K562 (cell line): Measurements from ENCODE around the gene MED15. TPM values are rescaled to one million over a fixed set of nuclear protein-coding genes. Genes with fewer than 3 reads are reported as not detected.

Experiments
- ASH1L ChIP-seq: fragments of 450-650 bp; IDR thresholded peaks from 2 replicates; pipeline ENCODE4 v1.6.1; 2018; ENCODE audit warnings: borderline replicate concordance, mild to moderate bottlenecking, low read depth; ENCODE audit not compliant: partially characterized antibody
- CBX5 ChIP-seq: IDR thresholded peaks from 2 replicates; pipeline ENCODE4 v1.6.1; 2014; ENCODE audit warnings: low read depth, borderline replicate concordance
- EWSR1 ChIP-seq: fragments of 450-650 bp; IDR thresholded peaks from 2 replicates; pipeline ENCODE4 v1.6.1; 2018; ENCODE audit warnings: borderline replicate concordance, mild to moderate bottlenecking, low read depth, moderate library complexity; ENCODE audit not compliant: partially characterized antibody
- GTF2E2 ChIP-seq: fragments of 200-800 bp; sonication (Bioruptor generic); IDR thresholded peaks from 2 replicates; pipeline ENCODE4 v1.6.1; 2016; ENCODE audit warnings: missing genetic modification characterization, missing compliant biosample characterization
- HDAC6 ChIP-seq: IDR thresholded peaks from 2 replicates; pipeline ENCODE4 v1.6.1; 2012; ENCODE audit warnings: low read depth, mild to moderate bottlenecking, control low read depth, inconsistent platforms, low read length, moderate library complexity
- HMGN3 ChIP-seq: IDR thresholded peaks from 2 replicates; pipeline ENCODE4 v1.6.1; 2011; ENCODE audit warnings: borderline replicate concordance, low read depth, mild to moderate bottlenecking, mixed read lengths, low read length; ENCODE audit not compliant: insufficient read length; ENCODE audit errors: extremely low read depth
- LCOR ChIP-seq: sonication (generic); formaldehyde crosslinking; IDR thresholded peaks from 2 replicates; pipeline ENCODE4 v1.8.0; 2022; ENCODE audit warnings: mild to moderate bottlenecking, missing genetic modification reagents
- MCM3 ChIP-seq: fragments of 450-650 bp; IDR thresholded peaks from 2 replicates; pipeline ENCODE4 v1.6.1; 2016
- MCM7 ChIP-seq, 2 experiments: fragments of 450-650 bp; IDR thresholded peaks; 2 replicates each; pipeline ENCODE4 v1.6.1; 2016 to 2018
- SAP30 ChIP-seq: fragments of 200-600 bp; sonication (generic); IDR thresholded peaks from 2 replicates; pipeline ENCODE4 v1.6.1; 2012; ENCODE audit warnings: borderline replicate concordance, low read depth, mild to moderate bottlenecking, moderate library complexity, low read length, control low read depth, inconsistent platforms; ENCODE audit not compliant: insufficient read depth, poor library complexity, severe bottlenecking
- SMAD2 ChIP-seq: fragments of 150-350 bp; IDR thresholded peaks from 2 replicates; pipeline ENCODE4 v1.6.1; 2014; ENCODE audit warnings: low read depth, mild to moderate bottlenecking, low read length
- SPI1 ChIP-seq: IDR thresholded peaks from 2 replicates; pipeline ENCODE4 v1.6.1; 2011; ENCODE audit warnings: low read depth, low read length, control low read depth, borderline replicate concordance
- SRSF9 ChIP-seq: fragments of 200-400 bp; formaldehyde crosslinking; IDR thresholded peaks from 2 replicates; pipeline ENCODE4 v1.6.1; 2017; ENCODE audit warnings: low read depth, low read length, borderline replicate concordance
- TAF1 ChIP-seq: IDR thresholded peaks from 2 replicates; pipeline ENCODE4 v1.6.1; 2011; ENCODE audit warnings: mild to moderate bottlenecking, low read length, moderate library complexity; ENCODE audit not compliant: insufficient read depth, control insufficient read depth, severe bottlenecking; ENCODE audit errors: extremely low read depth
- TFE3 ChIP-seq: fragments of 450-650 bp; formaldehyde crosslinking; IDR thresholded peaks from 2 replicates; pipeline ENCODE4 v1.4.0; 2020; ENCODE audit warnings: mild to moderate bottlenecking, mixed read lengths
- TRIM28 ChIP-seq: fragments of 450-650 bp; IDR thresholded peaks from 2 replicates; pipeline ENCODE4 v1.6.1; 2017
- WHSC1 ChIP-seq: IDR thresholded peaks from one replicate; pipeline ENCODE4 v1.6.1; 2012; ENCODE audit warnings: low read length, control low read depth, inconsistent platforms
- ZNF511 ChIP-seq: sonication (generic); formaldehyde crosslinking; IDR thresholded peaks from 2 replicates; pipeline ENCODE4 v1.8.0; 2022; ENCODE audit warnings: mild to moderate bottlenecking, missing genetic modification reagents
- ZNF77 ChIP-seq: fragments of 250-450 bp; sonication (Bioruptor Pico); IDR thresholded peaks from 2 replicates; pipeline ENCODE4 v1.5.0; 2020
- polyA plus RNA-seq, 8 experiments: library from polyadenylated mRNA; depleted of rRNA in 4 of 8; stranded (reverse) in 5 of 8; unstranded in 3 of 8; fragments of >200 nt; fragmentation: Nextera tagmentation in 2 of 8; fragmentation: Illumina TruSeq in 1 of 8; extraction: Ambion mirVana in 2 of 8; extraction: Trizol in 1 of 8; gene quantifications; 2 replicates each; pipeline versions ENCODE4 v1.2.1 to v1.2.3, GENCODE V29; 2011 to 2014; ENCODE audit warnings: inconsistent platforms in 1 of 8, missing spikeins in 1 of 8
- total RNA-seq, 7 experiments: library from RNA; depleted of rRNA in 6 of 7; stranded (reverse); fragments of >200 nt in 6 of 7; fragmentation: Illumina TruSeq in 2 of 7; extraction: Trizol in 2 of 7; gene quantifications; 2 replicates each; pipeline versions ENCODE4 v1.2.1 to v1.2.3, GENCODE V29; 2011 to 2021; ENCODE audit warnings: low replicate concordance in 1 of 7
- TF ChIP-seq, protein P1 (sequence below), 2 experiments: fragments of 200-800 bp in 1 of 2; sonication (Bioruptor generic) in 1 of 2; sonication (generic) in 1 of 2; formaldehyde crosslinking in 1 of 2; IDR thresholded peaks in 1 of 2; conservative IDR thresholded peaks in 1 of 2; 2 replicates each; pipeline versions ENCODE4 v1.5.0 to v1.6.1; 2016 to 2020; ENCODE audit warnings: missing compliant biosample characterization in 1 of 2, missing genetic modification characterization in 1 of 2, missing genetic modification reagents in 1 of 2
- TF ChIP-seq, protein P2 (sequence below): fragments of 250-450 bp; sonication (Bioruptor Pico); IDR thresholded peaks from 2 replicates; pipeline ENCODE4 v1.4.0; 2020; ENCODE audit warnings: borderline replicate concordance
- TF ChIP-seq, protein P3 (sequence below): fragments of 250-450 bp; sonication (Bioruptor Pico); IDR thresholded peaks from 2 replicates; pipeline ENCODE4 v1.8.0; 2022; ENCODE audit warnings: moderate library complexity, mild to moderate bottlenecking, inconsistent platforms
- TF ChIP-seq, protein P4 (sequence below): fragments of 450-650 bp; IDR thresholded peaks from 2 replicates; pipeline ENCODE4 v1.6.1; 2016; ENCODE audit warnings: low read depth, mild to moderate bottlenecking, moderate library complexity

MED15 gene
- total and polyA plus RNA-seq, 9 of the 15 experiments (the other 6 are each of a cell fraction or from before 2014, with no cell fraction given) = 4.0 to 271 (median 60.1) TPM

DNA sequence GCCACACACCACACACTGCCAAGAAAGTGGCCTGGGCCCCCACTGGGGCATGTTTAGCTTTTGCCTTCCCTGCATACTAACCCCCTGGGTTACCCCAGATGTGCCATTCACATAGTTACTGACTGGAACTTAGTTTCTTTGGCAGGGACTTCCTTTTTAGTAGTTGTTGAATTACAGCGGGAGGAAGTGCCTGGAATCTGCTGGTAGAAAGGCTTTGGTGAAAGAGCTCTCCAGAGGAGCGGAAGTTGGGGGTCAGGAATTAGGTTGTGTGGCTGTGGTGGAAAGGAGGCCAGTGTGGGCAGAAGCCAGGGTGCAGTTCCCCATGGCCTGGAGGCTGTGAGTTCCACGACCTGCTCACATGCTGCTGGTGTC is 69.0 kb downstream of the MED15 start (continued):
- no peak for TF ChIP-seq EWSR1
- TF ChIP-seq LCOR (CRISPR knock-in tag) = no peak
- no peak for TF ChIP-seq WHSC1
- TF ChIP-seq, protein P1, sequence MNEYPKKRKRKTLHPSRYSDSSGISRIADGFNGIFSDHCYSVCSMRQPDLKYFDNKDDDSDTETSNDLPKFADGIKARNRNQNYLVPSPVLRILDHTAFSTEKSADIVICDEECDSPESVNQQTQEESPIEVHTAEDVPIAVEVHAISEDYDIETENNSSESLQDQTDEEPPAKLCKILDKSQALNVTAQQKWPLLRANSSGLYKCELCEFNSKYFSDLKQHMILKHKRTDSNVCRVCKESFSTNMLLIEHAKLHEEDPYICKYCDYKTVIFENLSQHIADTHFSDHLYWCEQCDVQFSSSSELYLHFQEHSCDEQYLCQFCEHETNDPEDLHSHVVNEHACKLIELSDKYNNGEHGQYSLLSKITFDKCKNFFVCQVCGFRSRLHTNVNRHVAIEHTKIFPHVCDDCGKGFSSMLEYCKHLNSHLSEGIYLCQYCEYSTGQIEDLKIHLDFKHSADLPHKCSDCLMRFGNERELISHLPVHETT (CRISPR knock-in tag; conservative IDR thresholded peaks at IDR 0.05 in 1 of 2, IDR thresholded peaks at IDR 0.05 in 1 of 2) = no peak; a peak in 2 of 4 replicates
- no peak for TF ChIP-seq HMGN3
- no peak for TF ChIP-seq ASH1L
- TF ChIP-seq SAP30 = no peak
- TF ChIP-seq, protein P2, sequence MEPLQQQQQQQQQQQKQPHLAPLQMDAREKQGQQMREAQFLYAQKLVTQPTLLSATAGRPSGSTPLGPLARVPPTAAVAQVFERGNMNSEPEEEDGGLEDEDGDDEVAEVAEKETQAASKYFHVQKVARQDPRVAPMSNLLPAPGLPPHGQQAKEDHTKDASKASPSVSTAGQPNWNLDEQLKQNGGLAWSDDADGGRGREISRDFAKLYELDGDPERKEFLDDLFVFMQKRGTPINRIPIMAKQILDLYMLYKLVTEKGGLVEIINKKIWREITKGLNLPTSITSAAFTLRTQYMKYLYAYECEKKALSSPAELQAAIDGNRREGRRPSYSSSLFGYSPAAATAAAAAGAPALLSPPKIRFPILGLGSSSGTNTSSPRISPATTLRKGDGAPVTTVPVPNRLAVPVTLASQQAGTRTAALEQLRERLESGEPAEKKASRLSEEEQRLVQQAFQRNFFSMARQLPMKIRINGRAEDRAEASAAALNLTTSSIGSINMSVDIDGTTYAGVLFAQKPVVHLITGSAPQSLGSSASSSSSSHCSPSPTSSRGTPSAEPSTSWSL (CRISPR knock-in tag) = no peak
- TF ChIP-seq MCM7 (IDR thresholded peaks at IDR 0.05) = no peak
- 0 out of 2 replicates have a peak, but pooled peaks have one; percentile 14 for TF ChIP-seq ZNF511
- no peak for TF ChIP-seq TFE3 (CRISPR knock-in tag)
- TF ChIP-seq TAF1 = no peak
- TF ChIP-seq MCM3 = no peak
- TF ChIP-seq SPI1 = peak; percentile 69; the same call in 1 of the 2 replicates
- no peak for TF ChIP-seq GTF2E2
- no peak for TF ChIP-seq SMAD2
- TF ChIP-seq TRIM28 = no peak
- no peak for TF ChIP-seq ZNF77 (CRISPR knock-in tag)
- TF ChIP-seq HDAC6 = no peak
- TF ChIP-seq, protein P3, sequence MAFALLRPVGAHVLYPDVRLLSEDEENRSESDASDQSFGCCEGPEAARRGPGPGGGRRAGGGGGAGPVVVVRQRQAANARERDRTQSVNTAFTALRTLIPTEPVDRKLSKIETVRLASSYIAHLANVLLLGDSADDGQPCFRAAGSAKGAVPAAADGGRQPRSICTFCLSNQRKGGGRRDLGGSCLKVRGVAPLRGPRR = no peak
- no peak for TF ChIP-seq SRSF9
- TF ChIP-seq, protein P4, sequence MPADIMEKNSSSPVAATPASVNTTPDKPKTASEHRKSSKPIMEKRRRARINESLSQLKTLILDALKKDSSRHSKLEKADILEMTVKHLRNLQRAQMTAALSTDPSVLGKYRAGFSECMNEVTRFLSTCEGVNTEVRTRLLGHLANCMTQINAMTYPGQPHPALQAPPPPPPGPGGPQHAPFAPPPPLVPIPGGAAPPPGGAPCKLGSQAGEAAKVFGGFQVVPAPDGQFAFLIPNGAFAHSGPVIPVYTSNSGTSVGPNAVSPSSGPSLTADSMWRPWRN = no peak
- no peak for TF ChIP-seq CBX5
